ENCODE data around the gene INAFM1.

The INAFM1 gene

GRCh38 chr19:47310323-47310722, 35.6 kb downstream of the INAFM1 start:
- no peak for DNase-seq (ENCODE audit: low spot score)

DNA sequence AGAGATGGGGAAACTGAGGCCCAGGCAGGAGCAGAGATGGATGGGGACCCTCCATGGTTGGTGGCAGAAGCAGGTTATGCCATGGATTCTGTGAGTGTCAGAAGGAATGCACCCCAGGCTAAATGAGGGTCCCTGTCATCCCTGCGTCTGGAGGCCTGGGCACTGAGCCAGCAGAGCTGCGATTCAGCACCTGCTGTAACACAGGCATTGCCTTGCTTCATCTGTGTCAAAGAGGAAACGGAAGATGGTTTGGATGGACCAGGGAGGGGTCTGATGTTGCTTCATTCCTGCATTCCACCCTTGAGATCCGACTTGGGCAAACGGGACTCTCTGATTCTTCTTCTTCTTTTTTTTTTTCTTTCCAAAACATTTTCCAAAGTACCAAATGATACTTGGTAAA, 36.1 kb downstream of the INAFM1 start:
- DNase-seq (ENCODE audit: low spot score), result no peak

DNA sequence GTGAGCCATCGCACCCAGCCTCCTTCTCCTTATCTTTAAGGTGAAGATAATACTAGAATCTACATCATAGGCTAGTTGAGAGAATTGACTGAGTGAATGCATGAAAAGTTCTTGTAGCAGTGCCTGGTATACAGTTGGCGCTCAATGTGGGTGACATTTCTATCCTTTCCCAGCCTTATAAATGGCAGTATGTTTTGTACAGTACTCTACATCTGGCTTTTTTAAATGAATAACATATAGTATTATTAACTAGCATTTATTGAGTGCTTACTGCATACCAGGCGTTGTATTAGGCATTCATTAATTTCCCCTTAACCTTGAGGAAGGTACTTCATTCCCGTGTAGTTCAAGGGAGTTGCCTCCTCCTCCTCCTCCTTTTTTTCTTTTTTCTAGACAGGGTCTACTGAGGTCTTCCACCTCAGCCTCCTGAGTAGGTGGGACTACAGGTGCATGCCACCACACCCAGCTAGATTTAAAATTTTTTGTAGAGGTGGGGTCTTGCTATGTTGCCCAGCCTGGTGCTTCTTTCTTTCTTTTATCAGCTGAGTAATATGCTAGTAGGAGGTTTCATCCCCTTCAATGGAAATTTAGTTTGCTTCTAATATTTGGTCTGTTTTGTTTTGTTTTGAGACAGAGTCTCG, 37.8 kb downstream of the INAFM1 start:
- DNase-seq (ENCODE audit: low spot score), result no peak

DNA sequence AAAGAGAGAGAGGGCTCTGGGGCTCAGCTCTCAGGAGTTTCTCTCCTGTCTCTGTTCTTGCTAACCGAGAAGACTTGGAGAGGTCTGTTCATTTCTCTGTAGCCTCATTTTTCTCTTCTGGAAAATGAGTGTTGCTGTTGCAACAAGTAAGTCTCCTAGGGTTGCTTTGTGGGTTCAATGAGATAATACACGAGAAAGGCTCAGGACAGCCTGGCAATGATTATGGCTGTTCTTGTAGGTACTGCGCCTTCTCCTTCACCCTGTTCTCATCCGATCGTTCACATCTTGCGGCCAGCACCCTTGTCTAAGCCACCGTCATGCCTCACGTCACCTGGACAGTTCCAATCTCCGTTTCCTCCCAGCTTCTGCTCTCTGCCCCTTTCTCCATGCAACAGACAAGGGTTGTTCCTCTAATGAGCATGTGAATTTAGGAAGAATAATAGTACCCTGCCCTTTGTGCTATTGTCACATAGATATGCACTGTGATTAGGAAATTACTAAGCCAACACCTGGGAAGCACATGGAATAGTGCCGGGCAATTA, 39.1 kb downstream of the INAFM1 start:
- no peak for DNase-seq (ENCODE audit: low spot score)

DNA sequence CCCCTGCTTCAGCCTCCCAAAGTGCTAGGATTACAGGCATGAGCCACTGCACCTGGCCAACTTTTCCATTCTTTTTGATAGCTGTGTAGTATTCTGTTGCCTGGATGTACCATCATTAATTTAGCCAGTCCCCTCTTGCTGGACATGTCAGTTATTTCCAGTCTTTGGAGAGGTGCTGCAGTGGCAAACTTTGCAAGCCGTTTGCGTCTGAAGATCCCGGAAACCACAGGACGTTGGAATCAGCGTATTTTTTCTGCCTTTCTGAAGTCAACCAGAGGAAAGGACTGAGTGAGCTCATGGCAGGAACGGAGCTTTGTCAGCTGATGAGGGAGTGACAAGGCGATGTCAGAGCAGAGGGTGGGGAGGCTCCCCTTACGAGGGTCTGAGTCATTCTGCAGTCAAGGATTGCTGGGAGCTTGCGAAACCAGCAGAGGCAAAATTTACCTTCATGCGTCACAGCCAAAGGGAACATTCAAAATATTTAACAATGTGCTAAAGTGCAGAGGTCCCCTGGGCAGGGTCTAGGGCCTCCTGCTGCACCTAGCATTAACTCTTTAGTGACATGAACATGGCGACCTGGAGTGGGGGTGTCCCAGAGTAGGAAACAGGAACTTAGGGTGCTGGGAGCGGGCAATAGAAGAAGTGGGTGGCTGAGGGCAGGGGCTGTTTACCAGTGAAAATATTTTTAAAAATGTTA, 40.6 kb downstream of the INAFM1 start:
- no peak for DNase-seq (ENCODE audit: low spot score)

- no peak for DNase-seq (ENCODE audit: low spot score)
These were observed 41.8 kb downstream of the INAFM1 start for GRCh38 chr19:47316513-47316912.

DNA sequence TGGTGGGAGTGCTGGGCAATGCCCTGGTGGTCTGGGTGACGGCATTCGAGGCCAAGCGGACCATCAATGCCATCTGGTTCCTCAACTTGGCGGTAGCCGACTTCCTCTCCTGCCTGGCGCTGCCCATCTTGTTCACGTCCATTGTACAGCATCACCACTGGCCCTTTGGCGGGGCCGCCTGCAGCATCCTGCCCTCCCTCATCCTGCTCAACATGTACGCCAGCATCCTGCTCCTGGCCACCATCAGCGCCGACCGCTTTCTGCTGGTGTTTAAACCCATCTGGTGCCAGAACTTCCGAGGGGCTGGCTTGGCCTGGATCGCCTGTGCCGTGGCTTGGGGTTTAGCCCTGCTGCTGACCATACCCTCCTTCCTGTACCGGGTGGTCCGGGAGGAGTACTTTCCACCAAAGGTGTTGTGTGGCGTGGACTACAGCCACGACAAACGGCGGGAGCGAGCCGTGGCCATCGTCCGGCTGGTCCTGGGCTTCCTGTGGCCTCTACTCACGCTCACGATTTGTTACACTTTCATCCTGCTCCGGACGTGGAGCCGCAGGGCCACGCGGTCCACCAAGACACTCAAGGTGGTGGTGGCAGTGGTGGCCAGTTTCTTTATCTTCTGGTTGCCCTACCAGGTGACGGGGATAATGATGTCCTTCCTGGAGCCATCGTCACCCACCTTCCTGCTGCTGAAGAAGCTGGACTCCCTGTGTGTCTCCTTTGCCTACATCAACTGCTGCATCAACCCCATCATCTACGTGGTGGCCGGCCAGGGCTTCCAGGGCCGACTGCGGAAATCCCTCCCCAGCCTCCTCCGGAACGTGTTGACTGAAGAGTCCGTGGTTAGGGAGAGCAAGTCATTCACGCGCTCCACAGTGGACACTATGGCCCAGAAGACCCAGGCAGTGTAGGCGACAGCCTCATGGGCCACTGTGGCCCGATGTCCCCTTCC, 45.5 kb downstream of the INAFM1 start:
- no peak for DNase-seq (ENCODE audit: low spot score)

DNA sequence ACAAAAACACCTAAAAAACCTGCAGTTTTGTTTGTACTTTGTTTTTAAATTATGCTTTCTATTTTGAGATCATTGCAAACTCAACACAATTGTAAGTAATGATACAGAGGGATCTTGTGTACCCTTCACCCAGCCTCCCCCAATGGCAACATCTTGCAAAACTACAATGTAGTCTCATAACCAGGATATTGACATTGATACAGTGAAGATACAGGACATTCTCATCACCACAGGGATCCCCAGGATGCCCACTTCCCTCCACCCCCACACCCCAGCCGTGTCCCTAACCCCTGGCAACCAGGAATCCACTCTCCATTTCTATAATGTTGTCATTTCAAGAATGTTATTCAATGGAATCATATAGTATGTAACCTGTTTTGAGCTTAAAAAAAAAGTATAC, 46.9 kb downstream of the INAFM1 start:
- DNase-seq (ENCODE audit: low spot score), result no peak

GRCh38 chr19:47322058-47322457, 47.4 kb downstream of the INAFM1 start:
- no peak for DNase-seq (ENCODE audit: low spot score)

DNA sequence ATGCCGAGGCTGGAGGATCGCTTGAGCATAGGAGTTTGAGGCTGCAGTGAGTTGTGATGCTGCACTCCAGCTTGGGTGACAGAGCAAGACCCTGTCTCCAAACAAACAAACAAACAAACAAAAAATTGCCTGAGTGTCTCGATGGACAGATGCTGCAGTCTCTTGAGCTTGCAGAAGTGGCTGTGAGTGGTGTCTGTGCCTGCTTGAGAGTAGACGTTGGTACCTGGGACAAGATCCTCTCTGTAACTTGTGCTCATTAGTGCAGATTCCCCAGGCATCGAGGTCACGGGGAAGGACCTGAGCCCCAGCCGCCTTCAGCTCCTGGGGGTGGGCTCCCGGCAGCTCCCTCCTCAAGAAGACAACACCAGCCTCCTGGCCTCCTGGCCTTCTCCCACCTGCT, 48.7 kb downstream of the INAFM1 start:
- DNase-seq (ENCODE audit: low spot score), result no peak

- no peak for DNase-seq (ENCODE audit: low spot score)
These were observed 49.2 kb downstream of the INAFM1 start for GRCh38 chr19:47323872-47324271.

- DNase-seq (ENCODE audit: low spot score), result no peak
These were observed 49.8 kb downstream of the INAFM1 start for GRCh38 chr19:47324502-47324901.

Data from CD4-positive, alpha-beta T cell treated with Interleukin-15 for 4 hours (primary cell).